ENCODE measurements around the gene FARP1. TPM values are rescaled to one million over a fixed set of nuclear protein-coding genes. Genes with fewer than 3 reads are reported as not detected.

Gene FARP1
- total RNA-seq, 2 experiments from 2014 or later = not detected

- Histone ChIP-seq H3K9me3 (ENCODE audit: low read length) (no peaks in the 10 kb centered on the region), H3K36me3 (ENCODE audit: insufficient read depth, low read length) (no peaks in the 10 kb centered on the region), H3K4me3 (ENCODE audit: low read depth, low read length, poor library complexity, severe bottlenecking) (no peak overlapping the region), H2AFZ (ENCODE audit: low read length) (no peak overlapping the region), H3K79me2 (ENCODE audit: insufficient read depth, low read depth, low read length) (no peaks in the 10 kb centered on the region), H3K27ac (ENCODE audit: low read depth, low read length, poor library complexity, severe bottlenecking) (no peak overlapping the region), H3K4me1 (ENCODE audit: insufficient read depth, low read length, poor library complexity, severe bottlenecking) (no peaks in the 10 kb centered on the region), H3K9me2 (ENCODE audit: insufficient read depth, low read length) (no peaks in the 10 kb centered on the region), H3K4me2 (ENCODE audit: low read length) (no peak overlapping the region), H4K20me1 (ENCODE audit: insufficient read depth, low read length) (no peaks in the 10 kb centered on the region)
- intact Hi-C loops (cut with micrococcal nuclease; ENCODE audit: unreplicated experiment) = no loop called here
- no TSS peak for BruUV-seq (replicated peaks)
- TF ChIP-seq CTCF (conservative IDR thresholded peaks at IDR 0.05; ENCODE audit: low read length) (no peak), EZH2phosphoT487 (IDR thresholded peaks at IDR 0.05; ENCODE audit: borderline replicate concordance, low read depth, low read length) (no peak)
- ChIA-PET CTCF (ENCODE audit: unreplicated experiment) (no interaction called here), POLR2A (no interaction called here)
- DNase-seq (ENCODE audit: low spot score) = no peak
Measured at GRCh38 chr13:98207416-98207815, 64.5 kb downstream of the FARP1 start.

GRCh38 chr13:98208606-98209005 is 65.7 kb downstream of the FARP1 start:
- no TSS peak for BruUV-seq (replicated peaks)
- H3K4me2 ChIP-seq (ENCODE audit: low read length) = no peak overlapping the region

GRCh38 chr13:98212763-98213162 is 69.9 kb downstream of the FARP1 start:
- Histone ChIP-seq H3K4me2 (ENCODE audit: low read length) (no peak overlapping the region), H3K9me2 (ENCODE audit: insufficient read depth, low read length) (no peaks in the 10 kb centered on the region), H3K79me2 (ENCODE audit: insufficient read depth, low read depth, low read length) (no peaks in the 10 kb centered on the region), H3K9me3 (ENCODE audit: low read length) (no peaks in the 10 kb centered on the region), H4K20me1 (ENCODE audit: insufficient read depth, low read length) (no peaks in the 10 kb centered on the region), H3K4me1 (ENCODE audit: insufficient read depth, low read length, poor library complexity, severe bottlenecking) (no peaks in the 10 kb centered on the region), H3K36me3 (ENCODE audit: insufficient read depth, low read length) (no peaks in the 10 kb centered on the region), H2AFZ (ENCODE audit: low read length) (no peak overlapping the region), H3K4me3 (ENCODE audit: low read depth, low read length, poor library complexity, severe bottlenecking) (no peak overlapping the region), H3K27ac (ENCODE audit: low read depth, low read length, poor library complexity, severe bottlenecking) (no peak overlapping the region)
- DNase-seq (ENCODE audit: low spot score) = no peak
- CTCF ChIA-PET (ENCODE audit: unreplicated experiment) = no interaction called here
- POLR2A ChIA-PET = no interaction called here
- TF ChIP-seq EZH2phosphoT487 (IDR thresholded peaks at IDR 0.05; ENCODE audit: borderline replicate concordance, low read depth, low read length) (no peak), CTCF (conservative IDR thresholded peaks at IDR 0.05; ENCODE audit: low read length) (no peak)
- no TSS peak for BruUV-seq (replicated peaks)
- intact Hi-C loops (cut with micrococcal nuclease; ENCODE audit: unreplicated experiment) = no loop called here

More at GRCh38 chr13:98208606-98209005, 65.7 kb downstream of the FARP1 start:
- H2AFZ ChIP-seq (ENCODE audit: low read length) = no peak overlapping the region
- H3K79me2 ChIP-seq (ENCODE audit: insufficient read depth, low read depth, low read length) = no peaks in the 10 kb centered on the region
- ChIA-PET POLR2A (no interaction called here), CTCF (ENCODE audit: unreplicated experiment) (no interaction called here)
- no peak overlapping the region for H3K4me3 ChIP-seq (ENCODE audit: low read depth, low read length, poor library complexity, severe bottlenecking)
- no peaks in the 10 kb centered on the region for H4K20me1 ChIP-seq (ENCODE audit: insufficient read depth, low read length)
- H3K4me1 ChIP-seq (ENCODE audit: insufficient read depth, low read length, poor library complexity, severe bottlenecking) = no peaks in the 10 kb centered on the region
- H3K9me2 ChIP-seq (ENCODE audit: insufficient read depth, low read length) = no peaks in the 10 kb centered on the region
- no peak for TF ChIP-seq EZH2phosphoT487 (IDR thresholded peaks at IDR 0.05; ENCODE audit: borderline replicate concordance, low read depth, low read length)
- TF ChIP-seq CTCF (conservative IDR thresholded peaks at IDR 0.05; ENCODE audit: low read length) = no peak
- no peak overlapping the region for H3K27ac ChIP-seq (ENCODE audit: low read depth, low read length, poor library complexity, severe bottlenecking)
- no peaks in the 10 kb centered on the region for H3K36me3 ChIP-seq (ENCODE audit: insufficient read depth, low read length)
- no peak for DNase-seq (ENCODE audit: low spot score)
- intact Hi-C loops (cut with micrococcal nuclease; ENCODE audit: unreplicated experiment) = no loop called here
- no peaks in the 10 kb centered on the region for H3K9me3 ChIP-seq (ENCODE audit: low read length)
